Stimulated activated CD4-positive, alpha-beta T cell treated with anti-CD3 and anti-CD28 coated beads, Interleukin-12 subunit alpha, Interleukin-12 subunit beta, amount 100 ng/mL, for 48 hours (primary cell): ENCODE data around the gene ENOX1.
"Not testable (repeated sequence)": the region's sequence is repeated elsewhere in the genome, so short reads cannot be mapped to it uniquely, and the experiment has no call there.

Source experiments
- DNase-seq, 3 donors: peaks; one replicate each; pipeline ENCODE4 v3.0.0-alpha.2; 2020; ENCODE audit warnings: low read depth in 2 of 3, low spot score in 1 of 3

The ENOX1 gene

GRCh38 chr13:43441899-43442499 lies 344.8 kb downstream of the ENOX1 start:
- DNase-seq: no peak

DNA sequence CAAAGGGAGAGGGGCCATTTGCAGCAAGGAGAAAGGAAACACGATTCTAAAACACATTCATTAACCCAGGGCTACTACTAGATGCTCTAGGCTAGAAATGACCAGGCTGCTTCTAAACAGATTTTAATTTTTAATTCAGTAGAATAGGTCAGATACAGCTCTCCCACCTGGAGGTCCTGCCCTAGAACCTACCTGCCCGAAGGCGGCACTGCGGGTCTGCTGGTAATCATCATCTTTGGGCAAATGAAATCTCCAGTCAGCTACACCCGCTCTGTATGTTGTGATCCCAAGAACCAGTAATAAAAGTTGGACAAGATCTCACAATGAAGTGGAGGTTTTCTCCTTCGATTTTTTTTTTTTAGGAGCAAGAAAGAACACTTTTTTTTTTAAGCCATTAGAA lies 345.3 kb downstream of the ENOX1 start:
- DNase-seq: no peak

DNA sequence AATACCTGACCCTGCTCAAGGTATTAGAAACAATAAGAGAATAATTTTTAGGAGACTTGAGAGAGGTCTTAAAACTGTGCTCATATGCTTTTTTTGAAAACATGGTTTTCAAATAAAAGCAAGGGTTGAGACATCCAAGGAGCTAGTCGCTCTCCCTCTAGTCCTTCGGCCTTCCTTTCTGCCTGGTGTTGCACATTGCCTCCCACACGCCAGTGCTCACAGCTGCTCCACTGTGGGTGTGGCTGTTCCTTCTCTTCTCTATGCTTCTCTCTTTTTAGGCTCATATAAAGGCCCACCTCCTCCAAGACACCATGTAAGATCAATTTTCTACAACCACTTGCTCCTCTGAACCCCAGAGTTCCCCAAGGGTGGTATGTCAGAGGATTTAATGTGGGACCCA lies 352.6 kb downstream of the ENOX1 start:
- no peak for DNase-seq

- no peak for DNase-seq
These were observed 353.1 kb downstream of the ENOX1 start for GRCh38 chr13:43433691-43434141.

DNA sequence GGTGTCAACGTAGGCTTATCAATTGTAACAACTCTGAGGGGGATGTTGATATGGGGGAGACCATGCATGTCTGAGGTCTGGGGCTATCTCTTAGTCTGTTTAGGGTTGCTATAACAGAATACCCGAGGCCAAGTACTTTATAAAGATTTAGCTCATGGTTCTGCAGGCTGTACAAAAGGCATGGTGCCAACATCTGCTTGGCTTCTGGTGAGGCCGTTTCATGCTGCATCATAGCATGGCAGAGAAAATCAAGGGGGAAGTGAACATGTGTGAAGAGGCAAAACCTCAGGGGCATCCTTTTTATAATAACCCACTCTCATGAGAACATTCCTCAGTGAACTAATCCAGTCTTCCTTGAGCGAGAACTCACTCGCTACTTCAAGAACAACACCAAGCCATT lies 353.8 kb downstream of the ENOX1 start:
- DNase-seq: no peak

- no peak for DNase-seq
These were observed 354.9 kb downstream of the ENOX1 start for GRCh38 chr13:43431841-43432240.

GRCh38 chr13:43431290-43431716 lies 355.5 kb downstream of the ENOX1 start:
- no peak for DNase-seq

GRCh38 chr13:43428545-43429296 lies 358.1 kb downstream of the ENOX1 start:
- DNase-seq: no peak

DNA sequence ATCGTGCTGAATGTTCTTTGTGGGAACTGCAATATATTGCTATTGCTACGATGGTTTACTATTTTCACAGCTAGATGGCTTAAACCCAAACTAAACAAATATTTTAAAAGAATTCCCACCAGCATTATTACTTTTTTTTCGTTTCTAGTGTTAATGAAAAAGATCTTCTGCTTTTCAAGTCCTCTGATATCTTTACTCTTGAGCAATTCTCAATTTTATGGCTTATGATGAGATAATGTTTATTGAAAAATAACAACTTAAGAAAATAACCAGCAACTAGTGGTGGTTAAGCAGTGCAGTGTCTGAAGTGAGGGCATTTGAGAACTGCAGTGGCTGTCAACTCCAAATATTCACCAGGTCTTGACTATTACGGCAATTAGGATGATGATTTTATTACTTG lies 360.4 kb downstream of the ENOX1 start:
- DNase-seq: no peak

DNA sequence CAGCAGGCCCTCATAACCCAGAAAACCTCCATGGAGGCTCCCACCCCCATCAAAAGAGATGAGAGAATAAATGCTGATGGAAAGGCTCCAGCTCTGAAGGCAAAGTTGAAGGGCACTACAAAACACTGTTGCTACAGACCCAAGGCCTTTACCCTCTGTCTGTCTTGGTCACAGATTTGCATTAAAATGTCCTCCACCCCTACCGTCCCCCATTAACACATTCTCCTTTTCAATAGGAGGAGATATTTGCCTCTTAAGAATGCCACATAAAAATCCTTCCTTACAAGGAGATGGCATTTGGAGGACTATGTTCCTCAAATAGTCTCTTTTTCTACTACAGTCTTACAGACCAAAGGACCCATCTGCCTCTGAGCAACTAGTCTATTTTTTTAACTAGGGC lies 361.5 kb downstream of the ENOX1 start:
- DNase-seq: no peak

DNA sequence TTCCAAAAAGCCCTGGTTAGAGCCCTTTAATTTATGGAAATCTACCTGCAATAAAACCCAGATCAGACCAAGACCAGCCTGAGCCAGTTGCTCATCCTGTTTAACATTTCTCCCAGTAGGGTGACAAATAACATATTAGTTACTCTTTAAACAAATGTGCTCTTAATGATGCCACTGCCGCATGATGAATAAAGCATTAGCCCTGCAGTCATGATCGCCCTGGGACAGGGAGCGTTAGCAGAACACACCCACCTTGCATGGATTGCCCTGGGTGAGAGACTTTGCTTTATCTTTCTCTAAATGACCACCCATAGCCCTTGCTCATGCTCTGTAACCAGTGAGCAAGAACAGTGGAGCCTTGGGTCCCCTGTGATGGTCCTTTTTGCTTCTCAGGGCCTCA lies 362.4 kb downstream of the ENOX1 start:
- DNase-seq: no peak

DNA sequence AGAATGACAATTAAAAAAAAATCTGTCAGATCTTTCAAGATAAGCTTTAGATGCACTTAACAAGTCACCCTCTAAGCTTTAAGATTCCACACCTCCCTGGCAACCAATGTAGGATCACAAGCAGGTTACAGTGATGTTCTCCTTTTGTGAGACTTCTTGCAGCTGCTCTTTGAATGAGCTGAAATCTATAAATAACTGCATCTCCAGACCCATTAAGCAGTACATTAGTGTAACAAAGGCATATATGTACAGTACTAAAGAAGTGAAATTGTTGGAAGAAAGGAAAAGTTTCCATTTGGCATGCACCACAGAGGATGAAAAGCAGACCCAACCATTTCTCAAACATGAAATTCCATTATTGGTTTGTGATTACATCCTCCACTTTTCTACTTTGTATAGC lies 364.7 kb downstream of the ENOX1 start:
- no peak for DNase-seq

- DNase-seq: not testable (repeated sequence)
These were observed 369.9 kb downstream of the ENOX1 start for GRCh38 chr13:43416842-43417241.

- not testable (repeated sequence) for DNase-seq
These were observed 370.4 kb downstream of the ENOX1 start for GRCh38 chr13:43416408-43416807.

DNA sequence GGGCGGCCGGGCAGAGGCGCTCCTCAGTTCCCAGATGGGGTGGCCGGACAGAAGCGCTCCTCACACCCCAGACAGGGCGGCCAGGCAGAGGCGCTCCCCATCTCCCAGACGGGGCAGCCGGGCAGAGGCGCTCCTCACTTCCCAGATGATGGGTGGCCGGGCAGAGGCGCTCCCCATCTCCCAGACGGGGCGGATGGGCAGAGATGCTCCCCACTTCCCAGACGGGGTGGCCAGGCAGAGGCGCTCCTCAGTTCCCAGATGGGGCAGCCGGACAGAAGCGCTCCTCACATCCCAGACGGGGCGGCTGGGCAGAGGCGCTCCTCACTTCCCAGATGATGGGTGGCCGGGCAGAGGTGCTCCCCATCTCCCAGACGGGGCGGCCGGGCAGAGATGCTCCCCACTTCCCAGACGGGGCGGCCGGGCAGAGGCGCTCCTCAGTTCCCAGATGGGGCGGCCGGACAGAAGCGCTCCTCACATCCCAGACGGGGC lies 370.8 kb downstream of the ENOX1 start:
- DNase-seq: not testable (repeated sequence)

DNA sequence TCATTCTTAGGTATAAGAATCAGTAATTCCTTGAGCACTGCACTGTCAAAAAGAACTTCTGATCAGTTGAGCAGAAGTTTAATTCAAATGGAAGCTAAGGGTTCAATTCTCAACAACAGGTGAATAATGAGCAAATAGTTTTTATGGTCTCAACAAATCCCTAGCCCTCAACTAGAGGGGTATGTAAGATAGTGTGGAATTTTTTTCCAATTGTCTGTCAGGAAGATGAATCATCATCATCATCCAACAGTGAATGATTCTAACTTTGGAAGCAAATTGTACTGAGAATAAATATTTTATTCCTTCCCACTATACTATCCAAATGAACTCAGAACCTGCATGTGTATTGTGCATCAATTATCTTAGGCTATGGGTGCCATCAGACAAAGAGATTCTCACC lies 372.7 kb downstream of the ENOX1 start:
- no peak for DNase-seq

DNA sequence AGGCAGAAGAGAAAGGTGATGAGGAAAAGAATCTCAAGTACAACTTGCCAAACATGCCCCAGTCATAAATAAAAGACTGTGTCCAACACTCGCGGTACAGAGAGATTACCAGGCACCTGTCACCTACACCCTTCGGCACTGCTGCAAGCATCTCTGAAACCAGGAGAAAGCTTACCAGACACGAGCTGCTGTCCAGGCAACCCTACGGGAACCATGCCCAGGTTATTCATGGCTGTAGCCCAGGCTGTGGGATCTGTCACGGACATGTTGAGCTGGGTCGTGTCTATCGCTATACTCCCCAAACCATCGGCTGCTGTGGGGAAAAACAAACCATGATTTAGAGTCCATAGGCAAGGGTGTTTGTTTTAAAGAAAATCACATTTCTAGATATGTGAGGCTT lies 375.0 kb downstream of the ENOX1 start:
- DNase-seq: no peak

GRCh38 chr13:43411211-43411610 lies 375.6 kb downstream of the ENOX1 start:
- DNase-seq: no peak

DNA sequence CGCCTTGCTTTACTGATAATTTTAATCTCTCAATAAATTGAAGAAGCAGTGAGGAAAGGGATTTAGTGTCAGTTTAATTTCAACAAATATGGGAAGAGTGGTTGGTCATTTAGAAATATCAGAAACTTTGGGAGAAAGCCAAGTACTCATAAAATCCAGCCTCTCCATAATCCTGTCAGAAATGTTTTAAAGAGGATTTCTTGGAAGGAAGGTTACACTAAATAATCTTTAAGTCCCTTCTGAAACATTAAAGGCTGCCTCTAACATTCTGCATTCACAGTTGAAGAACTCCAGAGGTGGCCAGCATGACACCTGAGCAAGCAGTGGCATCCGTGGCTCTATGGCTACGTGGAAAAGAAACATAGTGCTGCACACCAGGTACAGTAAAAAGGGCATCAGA lies 378.5 kb downstream of the ENOX1 start:
- DNase-seq: no peak

- DNase-seq: no peak
These were observed 379.7 kb downstream of the ENOX1 start for GRCh38 chr13:43407023-43407581.

- no peak for DNase-seq
These were observed 381.3 kb downstream of the ENOX1 start for GRCh38 chr13:43405457-43405856.

- DNase-seq: no peak
These were observed 384.4 kb downstream of the ENOX1 start for GRCh38 chr13:43402380-43402779.
